ENCODE measurements around the gene DAPK3.

Gene DAPK3

GRCh38 chr19:3968556-3969434 lies 2.1 kb downstream of the DAPK3 start (continued):
- peak; percentile 44; the same call in 1 of the 2 replicates for TF ChIP-seq ZBTB44 (tag by site-specific recombination; IDR thresholded peaks at IDR 0.05)
- no peak for TF ChIP-seq TCF7L2 (IDR thresholded peaks at IDR 0.05; ENCODE audit: borderline replicate concordance, low read depth, low read length)
- TF ChIP-seq KLF1 (tag by site-specific recombination; IDR thresholded peaks at IDR 0.05) = peak; percentile 58; the same call in 1 of the 2 replicates
- no peak for TF ChIP-seq ZNF707 (tag by site-specific recombination; IDR thresholded peaks at IDR 0.05)
- no peak for TF ChIP-seq HOXA7 (CRISPR knock-in tag; IDR thresholded peaks at IDR 0.05; ENCODE audit: borderline replicate concordance)
- TF ChIP-seq SP2 (tag by site-specific recombination; IDR thresholded peaks at IDR 0.05) = peak; percentile 88
- no peak for TF ChIP-seq ZSCAN4 (tag by site-specific recombination; IDR thresholded peaks at IDR 0.05)
- peak; percentile 97 for TF ChIP-seq IKZF3 (tag by site-specific recombination; IDR thresholded peaks at IDR 0.05)
- 0 out of 2 replicates have a peak, but pooled peaks have one; percentile 9 for TF ChIP-seq ZNF558 (tag by site-specific recombination; IDR thresholded peaks at IDR 0.05)
- peak; percentile 28; the same call in 1 of the 2 replicates for TF ChIP-seq ZNF24 (tag by site-specific recombination; IDR thresholded peaks at IDR 0.05)
- peak; percentile 78 for TF ChIP-seq TRIM28 (IDR thresholded peaks at IDR 0.05; ENCODE audit: borderline replicate concordance, low read length)
- TF ChIP-seq KLF10 (tag by site-specific recombination; IDR thresholded peaks at IDR 0.05) = peak; percentile 98
- TF ChIP-seq ZNF555 (tag by site-specific recombination; conservative IDR thresholded peaks at IDR 0.05) = no peak
- TF ChIP-seq ZNF18 (tag by site-specific recombination; IDR thresholded peaks at IDR 0.05) = no peak
- peak; percentile 82 for TF ChIP-seq ZNF692 (tag by site-specific recombination; IDR thresholded peaks at IDR 0.05)
- 0 out of 2 replicates have a peak, but pooled peaks have one; percentile 16 for TF ChIP-seq ZNF2 (tag by site-specific recombination; IDR thresholded peaks at IDR 0.05)
- TF ChIP-seq ZNF518A (tag by site-specific recombination; conservative IDR thresholded peaks at IDR 0.05; ENCODE audit: low read depth) = 0 out of 2 replicates have a peak, but pooled peaks have one; percentile 16
- peak; percentile 40 for TF ChIP-seq TSHZ1 (tag by site-specific recombination; IDR thresholded peaks at IDR 0.05; ENCODE audit: borderline replicate concordance)
- no peak for TF ChIP-seq ZNF514 (tag by site-specific recombination; IDR thresholded peaks at IDR 0.05)
- no peak for TF ChIP-seq ZNF610 (tag by site-specific recombination; IDR thresholded peaks at IDR 0.05; ENCODE audit: borderline replicate concordance)
- peak; percentile 94 for TF ChIP-seq ATF2 (tag by site-specific recombination; IDR thresholded peaks at IDR 0.05; ENCODE audit: low read depth)
